H1 (cell line): ENCODE results near the gene MAP2K1. TPM values are rescaled to one million over a fixed set of nuclear protein-coding genes. Genes with fewer than 3 reads are reported as not detected.

Experiments
- CREB1 ChIP-seq: IDR thresholded peaks from 2 replicates; pipeline ENCODE4 v1.6.1; 2012; ENCODE audit warnings: inconsistent platforms
- MAX ChIP-seq: IDR thresholded peaks from 2 replicates; pipeline ENCODE4 v1.6.1; 2012; ENCODE audit warnings: inconsistent platforms
- PHF8 ChIP-seq: fragments of 200-600 bp; sonication (generic); conservative IDR thresholded peaks from 2 replicates; pipeline ENCODE4 v1.7.1; 2012; ENCODE audit warnings: low read depth, mild to moderate bottlenecking, inconsistent platforms, low read length, moderate library complexity
- SIN3A ChIP-seq, 2 experiments: IDR thresholded peaks in 1 of 2; conservative IDR thresholded peaks in 1 of 2; 2 replicates each; pipeline ENCODE4 v1.6.1; 2011 to 2012; ENCODE audit warnings: low read length in 2 of 2, improper control_type of control experiment in 1 of 2, low read depth in 1 of 2, mild to moderate bottlenecking in 1 of 2
- polyA plus RNA-seq, 7 experiments: library from polyadenylated mRNA; depleted of rRNA in 3 of 7; stranded (reverse) in 5 of 7; unstranded in 2 of 7; fragments of >200 nt in 5 of 7; fragments of 200-250 nt in 2 of 7; gene quantifications; 1 replicate in 5 of 7; 2 replicates in 1 of 7; 4 replicates in 1 of 7; pipeline versions ENCODE4 v1.2.1 to v1.2.3, GENCODE V29; 2011 to 2013; ENCODE audit warnings: missing spikeins in 2 of 7, mixed read lengths in 2 of 7
- total RNA-seq: library from RNA; stranded (reverse); fragmentation: NEBNext Ultra II Directional; extraction: Animal tissue kit (Norgen Biotek cat#: 25700); gene quantifications from 2 replicates; pipeline ENCODE4 v1.2.1, GENCODE V29; 2021

MAP2K1 gene
- total and polyA plus RNA-seq, 2 of the 8 experiments (the other 6 are each of a cell fraction or from before 2014, with no cell fraction given), result 54.7 to 78.2 TPM

DNA sequence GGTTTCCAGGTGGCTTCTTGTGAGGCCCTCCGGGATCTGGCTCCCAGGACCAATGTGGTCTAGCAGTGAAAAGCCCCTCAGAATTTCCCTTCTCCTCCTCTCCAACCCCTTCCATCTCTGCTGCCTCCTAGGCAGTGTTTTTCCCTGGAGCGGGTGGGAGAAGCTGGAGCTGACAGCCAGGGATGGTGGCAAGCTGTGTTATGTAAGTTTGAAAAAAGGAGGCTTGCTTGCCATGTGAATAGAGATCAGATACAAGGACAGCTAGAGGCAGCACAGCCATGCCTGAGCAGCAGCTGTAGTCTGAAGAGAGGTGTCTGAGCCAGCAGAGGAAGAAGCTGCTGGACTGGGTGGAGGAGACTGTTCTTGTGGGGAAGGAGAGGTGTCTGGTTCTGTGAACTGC is 90.3 kb downstream of the MAP2K1 start (continued):
- TF ChIP-seq SIN3A (conservative IDR thresholded peaks at IDR 0.05 in 1 of 2, IDR thresholded peaks at IDR 0.05 in 1 of 2; ENCODE audit: low read depth in 1 of 2, low read length in 2 of 2) (no peak), CREB1 (no peak), MAX (no peak), PHF8 (no peak)
- TF ChIP-seq, all 59 proteins: peak for 0
